ENCODE data around the gene ART3.
A peak's percentile ranks its signal among the peaks of the same experiment; 100 is the strongest.

The ART3 gene

GRCh38 chr4:76061982-76062381, 12.5 kb upstream of the ART3 start:
- Mint-ChIP-seq H3K4me1 (peaks cover 6% of the 10 kb centered on the region), H3K36me3 (ENCODE audit: low read depth) (no peaks in the 10 kb centered on the region), H3K27me3 (ENCODE audit: low read depth, poor library complexity) (peaks cover 16% of the 10 kb centered on the region), H3K27ac (no peak overlapping the region), H3K4me3 (no peak overlapping the region), H3K9me3 (no peaks in the 10 kb centered on the region)
- TF ChIP-seq CTCF (IDR thresholded peaks at IDR 0.05) = no peak
- no peak for DNase-seq

- Mint-ChIP-seq H3K36me3 (ENCODE audit: low read depth) (no peaks in the 10 kb centered on the region), H3K27me3 (ENCODE audit: low read depth, poor library complexity) (peaks cover 10% of the 10 kb centered on the region), H3K4me1 (no peaks in the 10 kb centered on the region), H3K4me3 (no peak overlapping the region), H3K27ac (no peak overlapping the region), H3K9me3 (no peaks in the 10 kb centered on the region)
- TF ChIP-seq CTCF (IDR thresholded peaks at IDR 0.05) = no peak
- DNase-seq = no peak
Observed at GRCh38 chr4:76066546-76066945, 8.0 kb upstream of the ART3 start.

GRCh38 chr4:76067652-76068286, 6.7 kb upstream of the ART3 start:
- DNase-seq = peak; percentile 69
- no peak overlapping the region for H3K4me3 Mint-ChIP-seq
- no peaks in the 10 kb centered on the region for H3K36me3 Mint-ChIP-seq (ENCODE audit: low read depth)
- no peaks in the 10 kb centered on the region for H3K9me3 Mint-ChIP-seq
- no peak overlapping the region for H3K27ac Mint-ChIP-seq
- peaks cover 9% of the 10 kb centered on the region for H3K27me3 Mint-ChIP-seq (ENCODE audit: low read depth, poor library complexity)
- peak; percentile 81 for TF ChIP-seq CTCF (IDR thresholded peaks at IDR 0.05)
- H3K4me1 Mint-ChIP-seq = no peaks in the 10 kb centered on the region

GRCh38 chr4:76072760-76073159, 1.7 kb upstream of the ART3 start:
- Mint-ChIP-seq H3K27ac (no peak overlapping the region), H3K4me3 (no peak overlapping the region), H3K36me3 (ENCODE audit: low read depth) (no peaks in the 10 kb centered on the region), H3K4me1 (no peaks in the 10 kb centered on the region), H3K27me3 (ENCODE audit: low read depth, poor library complexity) (no peaks in the 10 kb centered on the region), H3K9me3 (no peaks in the 10 kb centered on the region)
- DNase-seq = no peak
- TF ChIP-seq CTCF (IDR thresholded peaks at IDR 0.05) = no peak

GRCh38 chr4:76074993-76075600, 588 bp downstream of the ART3 start:
- peaks cover 4% of the 10 kb centered on the region for H3K27me3 Mint-ChIP-seq (ENCODE audit: low read depth, poor library complexity)
- no peak overlapping the region for H3K27ac Mint-ChIP-seq
- DNase-seq = no peak
- H3K9me3 Mint-ChIP-seq = no peaks in the 10 kb centered on the region
- no peak overlapping the region for H3K4me3 Mint-ChIP-seq
- TF ChIP-seq CTCF (IDR thresholded peaks at IDR 0.05) = no peak
- no peaks in the 10 kb centered on the region for H3K4me1 Mint-ChIP-seq
- H3K36me3 Mint-ChIP-seq (ENCODE audit: low read depth) = no peaks in the 10 kb centered on the region

- H3K4me3 Mint-ChIP-seq = no peak overlapping the region
- DNase-seq = no peak
- TF ChIP-seq CTCF (IDR thresholded peaks at IDR 0.05) = no peak
- no peaks in the 10 kb centered on the region for H3K9me3 Mint-ChIP-seq
- H3K4me1 Mint-ChIP-seq = no peaks in the 10 kb centered on the region
- no peaks in the 10 kb centered on the region for H3K36me3 Mint-ChIP-seq (ENCODE audit: low read depth)
- peaks cover 4% of the 10 kb centered on the region for H3K27me3 Mint-ChIP-seq (ENCODE audit: low read depth, poor library complexity)
- no peak overlapping the region for H3K27ac Mint-ChIP-seq
Observed at GRCh38 chr4:76078033-76078613, 3.6 kb downstream of the ART3 start.
